SK-N-SH treated with all-trans-retinoic acid at 6 μM for 48 hours (cell line): Measurements from ENCODE around the gene CCDC24.

Experiments
- ARNTL ChIP-seq: fragments of 450-650 bp; formaldehyde crosslinking; IDR thresholded peaks from 2 replicates; pipeline ENCODE4 v1.5.0; 2020; ENCODE audit warnings: low read depth, mild to moderate bottlenecking, moderate library complexity, borderline replicate concordance
- CSDC2 ChIP-seq: fragments of 250-450 bp; sonication (Bioruptor Pico); IDR thresholded peaks from 2 replicates; pipeline ENCODE4 v1.5.0; 2020; ENCODE audit warnings: mild to moderate bottlenecking, moderate library complexity
- GLIS3 ChIP-seq: fragments of 250-450 bp; sonication (Bioruptor Pico); IDR thresholded peaks from 2 replicates; pipeline ENCODE4 v1.5.0; 2020; ENCODE audit warnings: mild to moderate bottlenecking, moderate library complexity
- ISL1 ChIP-seq: fragments of 250-450 bp; sonication (Bioruptor Pico); IDR thresholded peaks from 2 replicates; pipeline ENCODE4 v2.1.2; 2022; ENCODE audit warnings: mild to moderate bottlenecking, moderate library complexity
- TOX ChIP-seq: fragments of 250-450 bp; sonication (Bioruptor Pico); IDR thresholded peaks from 2 replicates; pipeline ENCODE4 v1.8.0; 2021; ENCODE audit warnings: mild to moderate bottlenecking, moderate library complexity, borderline replicate concordance
- ZFP3 ChIP-seq: fragments of 250-450 bp; sonication (Bioruptor Pico); IDR thresholded peaks from 2 replicates; pipeline ENCODE4 v1.5.0; 2020; ENCODE audit warnings: mild to moderate bottlenecking, moderate library complexity
- ZFP30 ChIP-seq: fragments of 450-650 bp; formaldehyde crosslinking; IDR thresholded peaks from 2 replicates; pipeline ENCODE4 v1.5.0; 2022; ENCODE audit warnings: mild to moderate bottlenecking, moderate library complexity
- ZNF8 ChIP-seq: fragments of 450-650 bp; formaldehyde crosslinking; IDR thresholded peaks from 2 replicates; pipeline ENCODE4 v1.5.0; 2020; ENCODE audit warnings: mild to moderate bottlenecking, moderate library complexity
- TF ChIP-seq, protein P1 (sequence below): fragments of 250-450 bp; sonication (Bioruptor Pico); IDR thresholded peaks from 2 replicates; pipeline ENCODE4 v1.5.1; 2020; ENCODE audit warnings: low read depth, mild to moderate bottlenecking, moderate library complexity
- TF ChIP-seq, protein P2 (sequence below): fragments of 250-450 bp; sonication (Bioruptor Pico); IDR thresholded peaks from 2 replicates; pipeline ENCODE4 v1.8.0; 2020; ENCODE audit warnings: mild to moderate bottlenecking, moderate library complexity, borderline replicate concordance
- TF ChIP-seq, protein P3 (sequence below): fragments of 250-450 bp; sonication (Bioruptor Pico); IDR thresholded peaks from 2 replicates; pipeline ENCODE4 v1.5.1; 2021; ENCODE audit warnings: mild to moderate bottlenecking, moderate library complexity
- TF ChIP-seq, protein P4 (sequence below): fragments of 250-450 bp; sonication (Bioruptor Pico); IDR thresholded peaks from 2 replicates; pipeline ENCODE4 v1.5.0; 2020; ENCODE audit warnings: mild to moderate bottlenecking, moderate library complexity

DNA sequence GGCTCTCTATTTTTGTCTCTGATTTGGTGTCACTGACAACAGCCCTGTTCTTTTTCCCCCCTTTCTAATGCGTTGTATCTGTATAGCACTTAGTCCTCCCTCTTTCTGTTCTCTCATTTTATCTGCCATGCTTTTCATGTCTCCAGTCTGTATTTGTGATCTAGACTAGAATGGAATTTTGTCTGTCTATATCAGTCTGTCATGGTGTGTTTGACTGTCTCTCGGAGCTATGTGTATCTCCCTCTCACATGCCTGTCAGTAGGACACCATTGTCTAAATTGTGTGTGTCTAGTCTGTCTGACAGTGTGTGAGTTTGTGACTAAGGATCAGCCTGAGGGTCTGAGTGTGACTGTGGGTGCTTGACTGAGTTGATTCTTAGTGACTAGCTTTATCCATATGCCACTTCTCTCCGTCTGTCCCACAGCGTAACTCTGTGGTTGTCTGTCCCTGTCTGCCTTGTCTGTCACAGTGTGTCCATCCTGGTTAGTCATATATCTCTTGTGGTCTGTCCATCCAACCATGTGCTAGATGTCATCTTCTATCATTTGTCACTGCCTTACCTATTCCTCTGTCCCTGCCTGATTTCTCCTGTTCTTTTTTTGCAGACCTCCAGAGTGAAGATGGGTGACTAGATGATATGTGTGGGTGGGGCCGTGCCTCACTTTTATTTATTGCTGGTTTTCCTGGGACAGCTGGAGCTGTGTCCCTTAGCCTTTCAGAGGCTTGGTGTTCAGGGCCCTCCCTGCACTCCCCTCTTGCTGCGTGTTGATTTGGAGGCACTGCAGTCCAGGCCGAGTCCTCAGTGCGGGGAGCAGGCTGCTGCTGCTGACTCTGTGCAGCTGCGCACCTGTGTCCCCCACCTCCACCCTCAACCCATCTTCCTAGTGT lies 13.8 kb upstream of the CCDC24 start:
- TF ChIP-seq CSDC2 (CRISPR knock-in tag): no peak
- TF ChIP-seq, protein P1, sequence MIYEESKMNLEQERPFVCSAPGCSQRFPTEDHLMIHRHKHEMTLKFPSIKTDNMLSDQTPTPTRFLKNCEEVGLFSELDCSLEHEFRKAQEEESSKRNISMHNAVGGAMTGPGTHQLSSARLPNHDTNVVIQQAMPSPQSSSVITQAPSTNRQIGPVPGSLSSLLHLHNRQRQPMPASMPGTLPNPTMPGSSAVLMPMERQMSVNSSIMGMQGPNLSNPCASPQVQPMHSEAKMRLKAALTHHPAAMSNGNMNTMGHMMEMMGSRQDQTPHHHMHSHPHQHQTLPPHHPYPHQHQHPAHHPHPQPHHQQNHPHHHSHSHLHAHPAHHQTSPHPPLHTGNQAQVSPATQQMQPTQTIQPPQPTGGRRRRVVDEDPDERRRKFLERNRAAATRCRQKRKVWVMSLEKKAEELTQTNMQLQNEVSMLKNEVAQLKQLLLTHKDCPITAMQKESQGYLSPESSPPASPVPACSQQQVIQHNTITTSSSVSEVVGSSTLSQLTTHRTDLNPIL (CRISPR knock-in tag): no peak
- TF ChIP-seq ZNF8 (CRISPR knock-in tag): no peak
- no peak for TF ChIP-seq ARNTL (CRISPR knock-in tag)
- no peak for TF ChIP-seq GLIS3 (CRISPR knock-in tag)
- no peak for TF ChIP-seq ZFP30 (CRISPR knock-in tag)
- no peak for TF ChIP-seq ZFP3
- TF ChIP-seq, protein P2, sequence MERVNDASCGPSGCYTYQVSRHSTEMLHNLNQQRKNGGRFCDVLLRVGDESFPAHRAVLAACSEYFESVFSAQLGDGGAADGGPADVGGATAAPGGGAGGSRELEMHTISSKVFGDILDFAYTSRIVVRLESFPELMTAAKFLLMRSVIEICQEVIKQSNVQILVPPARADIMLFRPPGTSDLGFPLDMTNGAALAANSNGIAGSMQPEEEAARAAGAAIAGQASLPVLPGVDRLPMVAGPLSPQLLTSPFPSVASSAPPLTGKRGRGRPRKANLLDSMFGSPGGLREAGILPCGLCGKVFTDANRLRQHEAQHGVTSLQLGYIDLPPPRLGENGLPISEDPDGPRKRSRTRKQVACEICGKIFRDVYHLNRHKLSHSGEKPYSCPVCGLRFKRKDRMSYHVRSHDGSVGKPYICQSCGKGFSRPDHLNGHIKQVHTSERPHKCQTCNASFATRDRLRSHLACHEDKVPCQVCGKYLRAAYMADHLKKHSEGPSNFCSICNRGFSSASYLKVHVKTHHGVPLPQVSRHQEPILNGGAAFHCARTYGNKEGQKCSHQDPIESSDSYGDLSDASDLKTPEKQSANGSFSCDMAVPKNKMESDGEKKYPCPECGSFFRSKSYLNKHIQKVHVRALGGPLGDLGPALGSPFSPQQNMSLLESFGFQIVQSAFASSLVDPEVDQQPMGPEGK: no peak
- TF ChIP-seq, protein P3, sequence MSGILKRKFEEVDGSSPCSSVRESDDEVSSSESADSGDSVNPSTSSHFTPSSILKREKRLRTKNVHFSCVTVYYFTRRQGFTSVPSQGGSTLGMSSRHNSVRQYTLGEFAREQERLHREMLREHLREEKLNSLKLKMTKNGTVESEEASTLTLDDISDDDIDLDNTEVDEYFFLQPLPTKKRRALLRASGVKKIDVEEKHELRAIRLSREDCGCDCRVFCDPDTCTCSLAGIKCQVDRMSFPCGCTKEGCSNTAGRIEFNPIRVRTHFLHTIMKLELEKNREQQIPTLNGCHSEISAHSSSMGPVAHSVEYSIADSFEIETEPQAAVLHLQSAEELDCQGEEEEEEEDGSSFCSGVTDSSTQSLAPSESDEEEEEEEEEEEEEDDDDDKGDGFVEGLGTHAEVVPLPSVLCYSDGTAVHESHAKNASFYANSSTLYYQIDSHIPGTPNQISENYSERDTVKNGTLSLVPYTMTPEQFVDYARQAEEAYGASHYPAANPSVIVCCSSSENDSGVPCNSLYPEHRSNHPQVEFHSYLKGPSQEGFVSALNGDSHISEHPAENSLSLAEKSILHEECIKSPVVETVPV: no peak
- TF ChIP-seq ISL1 (CRISPR knock-in tag): no peak
- no peak for TF ChIP-seq TOX (CRISPR knock-in tag)
- TF ChIP-seq, protein P4, sequence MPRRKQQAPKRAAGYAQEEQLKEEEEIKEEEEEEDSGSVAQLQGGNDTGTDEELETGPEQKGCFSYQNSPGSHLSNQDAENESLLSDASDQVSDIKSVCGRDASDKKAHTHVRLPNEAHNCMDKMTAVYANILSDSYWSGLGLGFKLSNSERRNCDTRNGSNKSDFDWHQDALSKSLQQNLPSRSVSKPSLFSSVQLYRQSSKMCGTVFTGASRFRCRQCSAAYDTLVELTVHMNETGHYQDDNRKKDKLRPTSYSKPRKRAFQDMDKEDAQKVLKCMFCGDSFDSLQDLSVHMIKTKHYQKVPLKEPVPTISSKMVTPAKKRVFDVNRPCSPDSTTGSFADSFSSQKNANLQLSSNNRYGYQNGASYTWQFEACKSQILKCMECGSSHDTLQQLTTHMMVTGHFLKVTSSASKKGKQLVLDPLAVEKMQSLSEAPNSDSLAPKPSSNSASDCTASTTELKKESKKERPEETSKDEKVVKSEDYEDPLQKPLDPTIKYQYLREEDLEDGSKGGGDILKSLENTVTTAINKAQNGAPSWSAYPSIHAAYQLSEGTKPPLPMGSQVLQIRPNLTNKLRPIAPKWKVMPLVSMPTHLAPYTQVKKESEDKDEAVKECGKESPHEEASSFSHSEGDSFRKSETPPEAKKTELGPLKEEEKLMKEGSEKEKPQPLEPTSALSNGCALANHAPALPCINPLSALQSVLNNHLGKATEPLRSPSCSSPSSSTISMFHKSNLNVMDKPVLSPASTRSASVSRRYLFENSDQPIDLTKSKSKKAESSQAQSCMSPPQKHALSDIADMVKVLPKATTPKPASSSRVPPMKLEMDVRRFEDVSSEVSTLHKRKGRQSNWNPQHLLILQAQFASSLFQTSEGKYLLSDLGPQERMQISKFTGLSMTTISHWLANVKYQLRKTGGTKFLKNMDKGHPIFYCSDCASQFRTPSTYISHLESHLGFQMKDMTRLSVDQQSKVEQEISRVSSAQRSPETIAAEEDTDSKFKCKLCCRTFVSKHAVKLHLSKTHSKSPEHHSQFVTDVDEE: no peak
